HG02884 (cell line): Measurements from ENCODE around the gene IKZF1.

Experiments used
- ATAC-seq: cut with Tn5 transposase; IDR thresholded peaks from one replicate; pipeline ENCODE4 v1.9.1; 2021; ENCODE audit warnings: mild to moderate bottlenecking, moderate library complexity; ENCODE audit not compliant: unreplicated experiment

The IKZF1 gene

GRCh38 chr7:50404392-50404791 is 99.9 kb downstream of the IKZF1 start:
- no peak for ATAC-seq

- peak; percentile 32 for ATAC-seq
Observed at GRCh38 chr7:50405221-50405620, 100.7 kb downstream of the IKZF1 start.

- no peak for ATAC-seq
Observed at GRCh38 chr7:50406935-50407334, 102.4 kb downstream of the IKZF1 start.

GRCh38 chr7:50409856-50410745 is 105.6 kb downstream of the IKZF1 start:
- peak; percentile 44 for ATAC-seq

GRCh38 chr7:50411332-50411731 is 106.8 kb downstream of the IKZF1 start:
- ATAC-seq = no peak

GRCh38 chr7:50412973-50413372 is 108.5 kb downstream of the IKZF1 start:
- ATAC-seq = no peak

- ATAC-seq = no peak
Observed at GRCh38 chr7:50413561-50413960, 109.0 kb downstream of the IKZF1 start.

- ATAC-seq = no peak
Observed at GRCh38 chr7:50415844-50416364, 111.4 kb downstream of the IKZF1 start.

- ATAC-seq = peak; percentile 80
Observed at GRCh38 chr7:50416527-50417182, 112.1 kb downstream of the IKZF1 start.

- ATAC-seq = peak; percentile 88
Observed at GRCh38 chr7:50418086-50418515, 113.6 kb downstream of the IKZF1 start.

- ATAC-seq = no peak
Observed at GRCh38 chr7:50418526-50419290, 114.2 kb downstream of the IKZF1 start.

- ATAC-seq = no peak
Observed at GRCh38 chr7:50421043-50421442, 116.5 kb downstream of the IKZF1 start.

- ATAC-seq = no peak
Observed at GRCh38 chr7:50422858-50423257, 118.3 kb downstream of the IKZF1 start.

GRCh38 chr7:50423860-50424259 is 119.3 kb downstream of the IKZF1 start:
- no peak for ATAC-seq

- ATAC-seq = no peak
Observed at GRCh38 chr7:50425318-50425717, 120.8 kb downstream of the IKZF1 start.

GRCh38 chr7:50426280-50427045 is 121.9 kb downstream of the IKZF1 start:
- no peak for ATAC-seq

- no peak for ATAC-seq
Observed at GRCh38 chr7:50427518-50427917, 123.0 kb downstream of the IKZF1 start.

- ATAC-seq = no peak
Observed at GRCh38 chr7:50428911-50429310, 124.4 kb downstream of the IKZF1 start.

GRCh38 chr7:50431316-50431715 is 126.8 kb downstream of the IKZF1 start:
- ATAC-seq = no peak

- ATAC-seq = no peak
Observed at GRCh38 chr7:50431722-50432305, 127.3 kb downstream of the IKZF1 start.
